ENCODE measurements around the gene PLIN4. TPM values are rescaled to one million over a fixed set of nuclear protein-coding genes. Genes with fewer than 3 reads are reported as not detected.

PLIN4 gene
- total RNA-seq, 1 donor from 2014 or later: 0.12 TPM

- DNase-seq (ENCODE audit: extremely low read depth, low read depth, low spot score): no peak
These were observed 10.5 kb downstream of the PLIN4 start for GRCh38 chr19:4507804-4508203.

- no peak for DNase-seq (ENCODE audit: extremely low read depth, low read depth, low spot score)
These were observed 11.2 kb downstream of the PLIN4 start for GRCh38 chr19:4507150-4507452.

GRCh38 chr19:4506449-4507149 is 11.7 kb downstream of the PLIN4 start:
- no peak for DNase-seq (ENCODE audit: extremely low read depth, low read depth, low spot score)

- DNase-seq (ENCODE audit: extremely low read depth, low read depth, low spot score): no peak
These were observed 12.5 kb downstream of the PLIN4 start for GRCh38 chr19:4505570-4506448.

- no peak for DNase-seq (ENCODE audit: extremely low read depth, low read depth, low spot score)
These were observed 13.3 kb downstream of the PLIN4 start for GRCh38 chr19:4504891-4505569.

- DNase-seq (ENCODE audit: extremely low read depth, low read depth, low spot score): no peak
These were observed 14.0 kb downstream of the PLIN4 start for GRCh38 chr19:4504297-4504701.

GRCh38 chr19:4503825-4504170 is 14.5 kb downstream of the PLIN4 start:
- no peak for DNase-seq (ENCODE audit: extremely low read depth, low read depth, low spot score)

GRCh38 chr19:4503132-4503824 is 15.0 kb downstream of the PLIN4 start:
- no peak for DNase-seq (ENCODE audit: extremely low read depth, low read depth, low spot score)

- no peak for DNase-seq (ENCODE audit: extremely low read depth, low read depth, low spot score)
These were observed 15.8 kb downstream of the PLIN4 start for GRCh38 chr19:4502282-4503131.

GRCh38 chr19:4501691-4502090 is 16.6 kb downstream of the PLIN4 start:
- DNase-seq (ENCODE audit: extremely low read depth, low read depth, low spot score): no peak

GRCh38 chr19:4500841-4501591 is 17.3 kb downstream of the PLIN4 start:
- DNase-seq (ENCODE audit: extremely low read depth, low read depth, low spot score): no peak

GRCh38 chr19:4499855-4500254 is 18.4 kb downstream of the PLIN4 start:
- no peak for DNase-seq (ENCODE audit: extremely low read depth, low read depth, low spot score)

GRCh38 chr19:4499318-4499717 is 19.0 kb downstream of the PLIN4 start:
- no peak for DNase-seq (ENCODE audit: extremely low read depth, low read depth, low spot score)

- no peak for DNase-seq (ENCODE audit: extremely low read depth, low read depth, low spot score)
These were observed 19.6 kb downstream of the PLIN4 start for GRCh38 chr19:4498694-4499093.

GRCh38 chr19:4497770-4498389 is 20.4 kb downstream of the PLIN4 start:
- no peak for DNase-seq (ENCODE audit: extremely low read depth, low read depth, low spot score)

- DNase-seq (ENCODE audit: extremely low read depth, low read depth, low spot score): no peak
These were observed 22.0 kb downstream of the PLIN4 start for GRCh38 chr19:4496304-4496703.

GRCh38 chr19:4495471-4495870 is 22.8 kb downstream of the PLIN4 start:
- no peak for DNase-seq (ENCODE audit: extremely low read depth, low read depth, low spot score)

- no peak for DNase-seq (ENCODE audit: extremely low read depth, low read depth, low spot score)
These were observed 23.6 kb downstream of the PLIN4 start for GRCh38 chr19:4494691-4495064.

Data from glomerular endothelial cell (primary cell).